Effector memory CD8-positive, alpha-beta T cell (primary cell): ENCODE results near the gene CCNL2.
"Not testable (repeated sequence)": the region's sequence is repeated elsewhere in the genome, so short reads cannot be mapped to it uniquely, and the experiment has no call there.

ENCODE experiments used
- ATAC-seq: fragments of 150-1000 bp; cut with Tn5 transposase; replicated peaks from 2 replicates; pipeline ENCODE4 v1.10.0; 2021; ENCODE audit warnings: mild to moderate bottlenecking, moderate library complexity
- DNase-seq, 3 experiments: peaks; one replicate each; pipeline ENCODE4 v3.0.0; 2021
- H3K27ac Mint-ChIP-seq, 2 donors: one replicate each; pipeline ENCODE4 v1.8.0; 2022; ENCODE audit warnings: mild to moderate bottlenecking in 2 of 2, mixed read lengths in 2 of 2, moderate library complexity in 2 of 2
- H3K27me3 Mint-ChIP-seq, 2 donors: one replicate each; pipeline ENCODE4 v1.8.0; 2022; ENCODE audit warnings: mixed read lengths in 2 of 2
- H3K36me3 Mint-ChIP-seq: one replicate; pipeline ENCODE4 v1.8.0; 2022; ENCODE audit warnings: mild to moderate bottlenecking, moderate library complexity, mixed read lengths; ENCODE audit not compliant: insufficient read depth
- H3K4me1 Mint-ChIP-seq, 2 donors: one replicate each; pipeline ENCODE4 v1.8.0; 2022; ENCODE audit warnings: low read depth in 2 of 2, mixed read lengths in 2 of 2
- H3K4me3 Mint-ChIP-seq, 2 donors: one replicate each; pipeline ENCODE4 v1.8.0; 2022; ENCODE audit warnings: mild to moderate bottlenecking in 2 of 2, mixed read lengths in 2 of 2, moderate library complexity in 2 of 2
- H3K9me3 Mint-ChIP-seq, 2 donors: one replicate each; pipeline ENCODE4 v1.8.0; 2022; ENCODE audit warnings: mixed read lengths in 2 of 2

Gene CCNL2

DNA sequence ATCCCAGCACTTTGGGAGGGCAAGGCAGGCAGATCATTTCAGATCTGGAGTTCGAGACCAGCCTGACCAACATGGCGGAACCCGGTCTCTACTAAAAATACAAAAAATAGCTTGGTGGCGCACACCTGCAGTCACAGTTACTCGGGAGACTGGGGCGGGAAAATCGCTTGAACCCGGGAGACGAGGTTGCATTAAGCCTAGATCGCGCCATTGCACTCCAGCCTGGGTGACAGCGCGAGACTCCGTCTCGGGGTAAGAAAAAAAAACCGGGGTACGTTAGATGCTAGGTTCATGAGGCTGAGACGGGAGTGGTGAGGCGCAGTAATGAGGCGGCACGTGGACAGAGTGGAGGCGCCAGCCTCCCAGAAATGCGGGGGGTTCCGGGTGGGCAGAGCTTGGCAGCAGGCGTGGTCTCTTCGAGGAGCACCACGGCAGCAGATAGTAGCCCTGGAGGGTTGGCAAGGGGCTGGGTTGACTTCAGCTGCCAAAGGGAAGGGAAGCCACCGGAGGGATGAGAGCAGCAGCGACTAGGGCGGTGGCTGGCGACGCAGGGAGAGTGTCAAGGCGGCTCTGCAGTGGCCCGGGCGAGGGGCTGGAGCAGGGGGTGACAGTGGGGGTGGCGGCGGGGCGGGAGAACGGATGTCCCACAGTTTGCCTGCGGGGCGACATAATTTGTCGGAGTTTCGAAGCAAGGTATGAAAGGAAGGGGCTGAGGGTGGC is 7.1 kb upstream of the CCNL2 start:
- peak overlapping the region; percentile 91 to 95 for H3K27ac Mint-ChIP-seq

DNA sequence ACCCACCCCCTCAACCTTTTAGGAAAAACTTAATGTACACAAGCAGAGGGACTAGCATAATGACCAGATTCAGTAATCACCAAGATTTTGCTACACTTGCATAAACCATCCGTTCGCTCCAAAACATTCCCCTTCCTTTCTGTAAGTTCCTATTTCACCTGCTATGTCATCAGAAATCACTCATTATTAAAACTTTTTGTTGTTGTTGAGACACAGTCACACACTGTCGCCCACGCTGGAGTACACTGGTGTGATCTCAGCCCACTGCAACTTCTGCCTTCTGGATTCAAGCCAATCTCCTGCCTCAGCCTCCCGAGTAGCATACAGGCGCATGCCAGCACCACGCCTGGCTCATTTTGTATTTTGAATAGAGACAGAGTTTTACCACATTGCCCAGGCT is 4.5 kb upstream of the CCNL2 start:
- ATAC-seq: no peak
- no peaks in the 10 kb centered on the region for H3K27me3 Mint-ChIP-seq
- no peak for DNase-seq
- H3K27ac Mint-ChIP-seq: peak overlapping the region in 1 of 2 donors; percentile 23
- H3K4me1 Mint-ChIP-seq: peaks cover 39 to 40% of the 10 kb centered on the region in 2 donors
- H3K9me3 Mint-ChIP-seq: no peaks in the 10 kb centered on the region
- H3K4me3 Mint-ChIP-seq: peak overlapping the region; percentile 9 to 59
- H3K36me3 Mint-ChIP-seq: peaks cover 87% of the 10 kb centered on the region

More for the DNA sequence above, 7.1 kb upstream of the CCNL2 start:
- no peak for DNase-seq
- H3K36me3 Mint-ChIP-seq: peaks cover 63% of the 10 kb centered on the region
- peaks cover 21 to 22% of the 10 kb centered on the region in 2 donors for H3K4me1 Mint-ChIP-seq
- H3K9me3 Mint-ChIP-seq: no peaks in the 10 kb centered on the region
- no peak for ATAC-seq
- no peaks in the 10 kb centered on the region for H3K27me3 Mint-ChIP-seq
- peak overlapping the region; percentile 88 to 90 for H3K4me3 Mint-ChIP-seq

DNA sequence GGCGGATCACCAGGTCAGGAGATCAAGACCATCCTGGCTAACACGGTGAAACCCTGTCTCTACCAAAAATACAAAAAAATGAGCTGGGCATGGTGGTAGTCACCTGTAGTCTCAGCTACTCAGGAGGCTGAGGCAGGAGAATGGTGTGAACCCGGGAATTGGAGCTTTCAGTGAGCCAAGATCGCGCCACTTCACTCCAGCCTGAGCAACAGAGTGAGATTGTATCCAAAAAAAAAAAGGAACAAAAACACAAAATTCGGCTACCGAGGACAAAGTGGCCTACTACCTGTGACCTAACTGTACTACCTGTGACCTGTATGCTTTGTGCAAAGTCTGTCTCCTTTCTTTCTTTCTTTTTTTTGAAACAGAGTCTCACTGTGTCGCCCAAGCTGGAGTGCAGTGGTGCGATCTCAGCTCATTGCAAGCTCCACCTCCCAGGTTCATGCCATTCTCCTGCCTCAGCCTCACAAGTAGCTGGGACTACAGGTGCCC is 3.8 kb upstream of the CCNL2 start:
- ATAC-seq, DNase-seq, H3K27me3 Mint-ChIP-seq, H3K9me3 Mint-ChIP-seq: not testable (repeated sequence)
- Mint-ChIP-seq H3K36me3 (peaks cover 94% of the 10 kb centered on the region), H3K4me3 (peak overlapping the region; percentile 27 to 59), H3K4me1 (peaks cover 39 to 41% of the 10 kb centered on the region in 2 donors), H3K27ac (peak overlapping the region in 1 of 2 donors; percentile 23)

DNA sequence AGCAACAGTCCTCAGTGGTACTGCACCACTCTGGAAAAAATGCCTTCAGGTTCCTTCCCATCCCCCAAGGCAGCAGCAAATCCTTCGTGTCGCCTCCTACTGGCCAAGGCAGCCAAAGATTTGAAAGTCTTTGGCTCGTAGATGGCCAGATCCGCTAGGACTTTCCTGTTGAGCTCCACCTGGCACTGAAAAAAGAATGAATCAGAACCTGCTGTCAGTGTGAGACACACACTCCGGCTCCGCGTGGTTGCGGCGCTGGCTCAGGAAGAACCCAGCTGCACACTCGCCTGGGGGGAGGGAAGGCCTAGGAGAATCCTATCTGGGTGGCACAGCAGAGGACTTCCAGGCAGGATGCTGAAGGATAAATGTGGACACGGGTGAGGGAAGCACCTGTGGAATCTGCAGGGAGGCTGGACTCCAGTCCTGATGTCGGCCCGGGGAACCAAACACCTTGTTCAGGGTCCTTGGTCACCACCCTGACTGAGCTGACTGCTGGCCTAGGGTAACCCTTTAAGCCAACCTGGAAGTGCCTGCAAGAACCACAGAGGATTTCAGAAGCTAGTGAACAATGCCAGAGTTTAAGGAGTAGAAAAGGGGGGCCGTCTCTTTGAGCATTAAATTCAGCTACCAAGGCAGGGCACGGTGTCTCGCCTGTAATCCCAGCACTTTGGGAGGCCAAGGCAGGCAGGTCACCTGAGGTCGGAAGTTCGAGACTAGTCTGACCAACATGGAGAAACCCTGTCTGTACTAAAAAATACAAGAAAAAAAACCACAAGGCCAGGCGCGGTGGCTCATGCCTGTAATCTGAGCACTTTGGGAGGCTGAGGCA is 3.2 kb upstream of the CCNL2 start:
- H3K9me3 Mint-ChIP-seq: no peaks in the 10 kb centered on the region
- peak overlapping the region; percentile 67 to 83 for H3K27ac Mint-ChIP-seq
- peaks cover 95% of the 10 kb centered on the region for H3K36me3 Mint-ChIP-seq
- ATAC-seq: no peak
- peaks cover 40 to 41% of the 10 kb centered on the region in 2 donors for H3K4me1 Mint-ChIP-seq
- H3K4me3 Mint-ChIP-seq: no peak overlapping the region
- no peaks in the 10 kb centered on the region for H3K27me3 Mint-ChIP-seq
- DNase-seq: no peak

DNA sequence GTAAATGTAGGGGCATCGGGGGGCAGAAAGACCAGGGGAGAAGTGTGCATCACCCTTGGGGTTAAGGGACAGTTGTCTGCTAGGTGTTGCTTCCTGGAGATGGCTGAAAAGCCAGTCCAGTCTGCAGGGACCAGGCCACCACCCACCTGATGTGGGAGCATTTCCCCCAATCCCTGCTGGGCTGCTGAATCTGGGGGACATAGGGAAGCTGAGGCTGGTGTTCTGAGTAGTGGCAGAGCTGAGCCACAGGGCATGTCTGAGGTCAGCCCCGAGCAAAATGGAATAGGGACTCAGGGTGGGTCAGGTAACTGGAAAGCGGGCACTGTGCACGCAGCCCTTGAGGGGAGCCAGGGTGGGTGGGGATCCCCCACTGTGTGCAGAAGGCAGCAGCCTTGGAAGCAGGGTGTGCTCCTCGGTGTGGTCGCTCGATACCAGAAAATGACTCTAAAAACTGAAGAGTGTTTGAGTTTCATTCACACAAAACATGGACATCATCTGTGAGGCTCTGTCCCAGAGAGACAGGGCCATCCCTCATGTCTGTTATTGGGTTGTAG is 2.4 kb upstream of the CCNL2 start:
- DNase-seq (no peak), ATAC-seq (no peak)
- H3K27ac Mint-ChIP-seq: peak overlapping the region in 1 of 2 donors; percentile 94
- peaks cover 37 to 41% of the 10 kb centered on the region in 2 donors for H3K4me1 Mint-ChIP-seq
- peak overlapping the region; percentile 31 to 88 for H3K4me3 Mint-ChIP-seq
- peaks cover 97% of the 10 kb centered on the region for H3K36me3 Mint-ChIP-seq
- no peaks in the 10 kb centered on the region for H3K9me3 Mint-ChIP-seq
- no peaks in the 10 kb centered on the region for H3K27me3 Mint-ChIP-seq

DNA sequence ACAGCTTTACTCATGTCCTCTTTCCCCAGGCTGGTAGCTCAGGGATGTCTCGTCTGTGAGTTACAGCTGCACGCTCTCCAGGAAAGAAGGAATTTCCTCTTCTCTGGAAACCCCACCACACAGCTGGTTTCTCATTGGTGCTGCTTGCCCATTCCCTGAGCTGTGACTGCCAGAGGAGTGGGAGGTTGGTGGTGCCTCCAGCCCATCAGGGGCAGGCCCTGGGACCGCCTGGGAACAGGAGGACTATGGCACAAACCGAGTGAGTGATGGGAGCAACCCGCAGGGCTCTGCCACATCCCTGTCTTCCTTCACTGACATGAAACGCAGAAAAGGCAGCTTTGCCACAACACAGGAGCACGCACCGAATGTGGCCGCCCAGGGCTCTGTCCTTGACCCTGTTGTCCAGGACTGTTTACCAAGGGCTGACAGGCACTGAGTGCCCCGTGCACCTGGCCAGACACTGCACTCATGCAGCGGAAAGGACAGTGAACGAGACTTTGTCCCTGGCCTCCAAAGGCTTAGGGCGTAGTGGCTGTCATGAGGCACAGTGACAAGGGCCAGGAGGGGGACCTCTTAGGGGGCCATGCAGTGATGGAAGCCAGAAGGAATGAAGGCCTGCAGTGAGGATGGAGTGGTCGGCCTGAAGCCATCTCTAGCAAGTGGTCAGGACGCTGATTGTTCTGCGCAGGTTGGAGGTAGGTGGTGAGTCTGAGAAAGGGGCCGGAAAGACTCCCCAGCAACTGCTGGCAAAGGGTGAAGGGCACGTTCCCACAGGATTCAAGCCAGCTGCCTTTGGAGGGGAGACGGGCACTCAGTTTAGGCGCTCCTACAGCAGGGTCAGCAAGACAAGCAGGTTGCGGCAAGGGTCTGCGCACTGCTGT is 1.7 kb upstream of the CCNL2 start:
- DNase-seq (no peak), ATAC-seq (no peak)
- Mint-ChIP-seq H3K27ac (peak overlapping the region in 1 of 2 donors; percentile 94), H3K4me3 (peak overlapping the region; percentile 87 to 88), H3K27me3 (no peaks in the 10 kb centered on the region), H3K9me3 (no peaks in the 10 kb centered on the region), H3K4me1 (peaks cover 34 to 37% of the 10 kb centered on the region in 2 donors), H3K36me3 (peaks cover 95% of the 10 kb centered on the region)

DNA sequence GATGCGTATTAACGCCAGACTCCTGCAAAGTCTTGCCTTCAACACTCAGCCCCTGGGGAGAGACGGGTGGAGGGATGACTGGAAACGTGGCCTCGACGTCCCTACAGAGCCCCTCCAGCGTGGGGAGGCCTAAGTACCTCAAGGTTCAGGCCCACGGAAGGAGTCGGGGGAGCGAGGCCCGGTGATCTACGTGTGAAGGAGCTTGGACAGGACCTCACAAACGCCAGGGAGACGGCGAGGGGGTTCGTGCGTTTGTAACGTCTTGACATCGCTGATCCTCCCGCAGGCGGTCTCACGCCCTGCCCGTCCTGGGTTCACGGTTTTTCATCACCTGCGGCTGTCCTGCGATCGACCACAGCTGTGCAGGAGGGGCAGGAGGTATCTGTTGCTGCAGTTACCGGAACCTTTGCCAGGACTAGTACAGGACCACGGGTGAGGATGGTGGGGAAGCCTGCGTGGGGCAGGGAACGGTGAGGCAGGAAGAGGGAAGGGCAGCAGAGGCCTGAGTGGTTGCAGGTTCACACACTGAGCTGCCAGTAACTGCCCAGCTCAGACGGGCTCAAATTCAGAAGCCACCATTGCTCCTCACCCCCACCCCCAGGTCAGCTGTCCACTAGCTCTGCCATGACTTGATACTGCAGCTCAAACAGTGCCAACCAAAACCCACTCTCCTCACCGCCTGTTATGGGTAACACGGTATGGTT is 889 bp upstream of the CCNL2 start:
- no peak for ATAC-seq
- peaks cover 95% of the 10 kb centered on the region for H3K36me3 Mint-ChIP-seq
- peak overlapping the region; percentile 87 to 88 for H3K4me3 Mint-ChIP-seq

DNA sequence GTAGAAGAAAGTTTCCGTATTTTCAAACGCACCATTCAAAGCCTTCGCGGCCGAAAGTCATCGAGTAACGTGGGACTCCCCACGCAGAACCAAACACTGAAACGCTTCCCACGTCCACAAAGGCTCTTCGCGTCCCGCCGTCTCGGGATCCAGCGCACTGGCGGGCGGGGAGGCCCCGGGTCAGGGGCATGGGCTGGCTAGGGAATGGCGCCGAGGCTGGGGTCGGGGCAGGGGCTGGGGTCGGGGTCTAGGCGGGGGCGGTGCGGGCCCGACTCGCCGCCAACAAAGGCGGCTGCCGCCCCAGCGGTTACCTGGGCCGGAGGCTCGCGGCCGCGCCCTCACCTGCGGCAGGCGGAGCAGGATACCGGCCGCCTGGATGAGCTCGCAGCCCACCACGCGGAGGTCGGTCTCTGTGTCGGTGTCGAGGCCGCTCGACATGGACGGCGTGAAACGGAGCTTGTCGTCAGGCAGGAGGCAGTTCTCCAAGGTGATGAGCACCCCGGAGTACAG is 403 bp downstream of the CCNL2 start:
- Mint-ChIP-seq H3K4me1 (peaks cover 37 to 42% of the 10 kb centered on the region in 2 donors), H3K27ac (peak overlapping the region; percentile 93 to 94), H3K9me3 (no peaks in the 10 kb centered on the region), H3K36me3 (peaks cover 95% of the 10 kb centered on the region), H3K27me3 (no peaks in the 10 kb centered on the region), H3K4me3 (peak overlapping the region; percentile 87 to 88)
- no peak for DNase-seq
- ATAC-seq: peak; percentile 5

More for the DNA sequence above, 889 bp upstream of the CCNL2 start:
- Mint-ChIP-seq H3K27ac (peak overlapping the region; percentile 93 to 94), H3K4me1 (peaks cover 37 to 44% of the 10 kb centered on the region in 2 donors), H3K9me3 (no peaks in the 10 kb centered on the region), H3K27me3 (no peaks in the 10 kb centered on the region)
- no peak for DNase-seq

DNA sequence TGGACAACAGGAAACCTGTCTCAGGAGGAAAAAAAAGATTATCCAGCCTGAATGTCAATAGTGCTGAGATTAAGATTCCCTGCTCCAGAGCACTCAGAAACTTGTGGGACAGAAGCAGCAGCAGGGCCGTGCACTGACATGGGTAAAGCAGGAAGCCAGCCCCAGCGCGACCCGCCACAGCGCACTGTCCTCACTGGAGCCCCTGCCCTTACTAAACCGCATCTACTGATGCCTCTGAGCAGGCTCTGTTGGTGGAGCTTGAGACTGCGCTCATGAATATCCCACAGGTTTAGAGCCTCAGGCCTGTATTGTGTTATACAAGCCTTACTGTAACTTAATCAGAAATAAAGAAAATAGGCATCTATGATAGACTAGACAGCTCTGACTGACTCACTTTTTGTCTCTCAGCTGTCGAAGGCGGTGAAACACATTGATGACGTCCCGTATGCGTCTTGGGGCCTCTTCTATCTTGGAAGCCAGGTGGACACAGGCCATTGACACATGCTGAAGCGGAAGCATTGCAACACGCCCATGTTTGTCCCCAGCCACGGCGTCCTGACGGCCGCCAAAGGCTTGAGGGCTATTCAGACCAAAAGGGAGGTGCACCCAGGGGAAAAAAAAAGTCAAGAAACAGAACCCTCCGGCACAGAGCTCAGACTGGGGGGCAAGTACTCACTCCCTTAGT is 1.2 kb downstream of the CCNL2 start:
- Mint-ChIP-seq H3K36me3 (peaks cover 94% of the 10 kb centered on the region), H3K27me3 (no peaks in the 10 kb centered on the region), H3K27ac (peak overlapping the region; percentile 83 to 93), H3K4me3 (peak overlapping the region; percentile 87 to 88), H3K9me3 (no peaks in the 10 kb centered on the region), H3K4me1 (peaks cover 34 to 40% of the 10 kb centered on the region in 2 donors)
- ATAC-seq (no peak), DNase-seq (no peak)

DNA sequence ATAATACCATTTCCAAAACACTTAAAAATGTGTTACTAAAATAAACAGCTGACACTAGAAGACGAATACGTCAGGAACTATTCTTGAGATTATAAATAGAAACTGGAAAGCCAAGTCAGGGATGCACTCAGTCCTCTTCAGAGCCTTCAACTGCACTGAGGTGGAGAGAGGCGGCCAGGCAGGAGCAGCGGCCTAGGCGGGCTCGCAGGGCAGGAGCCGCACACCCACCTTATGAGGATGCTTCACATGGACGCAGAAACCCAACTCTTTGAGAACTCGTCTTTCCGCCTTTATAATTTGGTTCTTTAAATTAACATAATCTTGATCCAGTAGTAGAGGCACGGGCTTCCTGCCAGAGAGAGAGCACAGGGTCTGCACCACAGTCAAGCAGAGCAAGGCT is 4.0 kb downstream of the CCNL2 start:
- Mint-ChIP-seq H3K4me3 (no peak overlapping the region), H3K27ac (peak overlapping the region in 1 of 2 donors; percentile 76), H3K27me3 (no peaks in the 10 kb centered on the region), H3K4me1 (peaks cover 22 to 23% of the 10 kb centered on the region in 2 donors), H3K9me3 (no peaks in the 10 kb centered on the region), H3K36me3 (peaks cover 94% of the 10 kb centered on the region)
- DNase-seq (no peak), ATAC-seq (no peak)

DNA sequence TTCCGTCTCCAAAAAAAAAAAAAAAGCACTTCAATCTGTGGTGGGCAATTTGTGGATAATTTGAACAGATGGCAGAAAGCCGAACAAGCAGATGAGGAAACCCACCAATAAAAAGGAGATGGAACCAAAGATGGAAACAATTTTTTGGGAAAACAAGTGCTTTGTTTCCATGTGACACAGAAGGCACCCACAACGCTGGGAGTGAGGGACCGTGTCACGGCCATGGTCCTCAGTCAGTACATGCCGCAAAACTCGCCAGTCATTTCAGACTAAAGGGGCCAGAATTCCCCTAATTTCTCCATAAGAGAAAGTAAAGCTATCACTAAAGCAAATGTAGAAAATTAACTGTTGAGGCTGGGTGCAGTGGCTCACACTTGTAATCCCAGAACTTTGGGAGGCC is 5.0 kb downstream of the CCNL2 start:
- peaks cover 13 to 16% of the 10 kb centered on the region in 2 donors for H3K4me1 Mint-ChIP-seq
- no peaks in the 10 kb centered on the region for H3K27me3 Mint-ChIP-seq
- H3K4me3 Mint-ChIP-seq: no peak overlapping the region
- peaks cover 94% of the 10 kb centered on the region for H3K36me3 Mint-ChIP-seq
- ATAC-seq (no peak), DNase-seq (no peak)
- H3K9me3 Mint-ChIP-seq: no peaks in the 10 kb centered on the region
- H3K27ac Mint-ChIP-seq: peak overlapping the region in 1 of 2 donors; percentile 32

DNA sequence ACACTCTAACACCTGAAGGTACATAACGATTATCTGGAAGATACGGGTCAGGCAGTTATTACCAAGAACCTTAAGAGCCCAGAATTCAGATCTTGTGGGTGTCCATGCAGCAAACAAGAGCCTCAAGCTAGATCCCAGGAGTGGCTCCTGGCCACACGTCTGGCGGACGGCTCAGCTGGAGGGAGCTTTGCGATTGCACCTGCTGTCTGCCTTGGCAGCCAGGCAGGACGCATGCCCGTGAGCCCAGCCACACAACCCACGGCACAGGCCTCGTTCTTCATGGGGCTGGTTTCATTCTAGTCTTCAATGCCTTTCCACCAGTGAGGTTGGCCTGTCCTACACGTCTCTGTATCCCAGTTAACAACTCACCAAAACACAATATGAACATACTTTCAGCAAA is 5.7 kb downstream of the CCNL2 start:
- Mint-ChIP-seq H3K27ac (peak overlapping the region in 1 of 2 donors; percentile 32), H3K36me3 (peaks cover 97% of the 10 kb centered on the region), H3K4me1 (peaks cover 13 to 16% of the 10 kb centered on the region in 2 donors), H3K4me3 (no peak overlapping the region), H3K27me3 (no peaks in the 10 kb centered on the region), H3K9me3 (no peaks in the 10 kb centered on the region)
- ATAC-seq: no peak
- DNase-seq: no peak
